ENCODE results near the gene MTF1.

DNA sequence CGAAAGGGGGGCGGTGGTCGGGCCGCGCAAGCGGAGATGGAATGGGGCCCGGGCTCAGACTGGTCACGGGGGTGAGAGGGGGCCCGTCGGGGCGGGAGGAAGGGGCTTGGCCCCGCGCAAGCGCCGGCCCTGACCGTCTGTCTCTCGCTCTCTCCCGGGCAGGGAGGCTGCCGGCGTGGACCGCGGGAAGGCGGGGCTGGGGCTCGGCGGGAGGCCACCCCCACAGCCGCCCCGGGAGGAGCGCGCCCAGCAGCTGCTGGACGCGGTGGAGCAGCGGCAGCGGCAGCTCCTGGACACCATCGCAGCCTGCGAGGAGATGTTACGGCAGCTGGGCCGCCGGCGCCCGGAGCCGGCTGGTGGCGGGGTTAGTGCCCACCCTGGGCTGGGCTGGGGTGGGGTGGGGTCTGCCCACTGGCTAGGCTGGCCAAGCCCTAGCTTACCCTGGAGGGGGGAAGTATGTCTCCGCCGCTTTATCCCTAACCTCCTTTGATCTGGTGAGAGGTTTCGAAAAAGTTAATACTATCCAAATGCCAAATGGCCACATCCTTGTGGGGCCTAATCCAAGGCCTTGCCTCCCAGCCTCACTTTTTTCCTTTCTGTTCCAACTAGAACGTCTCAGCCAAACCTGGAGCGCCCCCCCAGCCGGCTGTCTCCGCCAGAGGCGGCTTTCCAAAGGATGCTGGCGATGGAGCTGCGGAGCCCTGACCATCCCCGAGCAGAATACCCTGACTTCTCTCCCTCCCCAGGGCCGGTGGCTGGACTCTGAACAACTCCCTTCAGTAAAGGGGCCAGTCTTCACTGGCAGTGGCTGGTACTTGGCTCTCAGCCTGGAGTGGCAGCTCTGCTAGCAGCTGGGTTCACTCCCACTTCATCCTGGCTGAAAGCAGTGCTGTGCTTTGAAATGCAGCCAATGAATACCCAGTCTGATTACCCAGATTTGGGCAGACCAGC lies 50.7 kb downstream of the MTF1 start:
- TF ChIP-seq, protein P1, sequence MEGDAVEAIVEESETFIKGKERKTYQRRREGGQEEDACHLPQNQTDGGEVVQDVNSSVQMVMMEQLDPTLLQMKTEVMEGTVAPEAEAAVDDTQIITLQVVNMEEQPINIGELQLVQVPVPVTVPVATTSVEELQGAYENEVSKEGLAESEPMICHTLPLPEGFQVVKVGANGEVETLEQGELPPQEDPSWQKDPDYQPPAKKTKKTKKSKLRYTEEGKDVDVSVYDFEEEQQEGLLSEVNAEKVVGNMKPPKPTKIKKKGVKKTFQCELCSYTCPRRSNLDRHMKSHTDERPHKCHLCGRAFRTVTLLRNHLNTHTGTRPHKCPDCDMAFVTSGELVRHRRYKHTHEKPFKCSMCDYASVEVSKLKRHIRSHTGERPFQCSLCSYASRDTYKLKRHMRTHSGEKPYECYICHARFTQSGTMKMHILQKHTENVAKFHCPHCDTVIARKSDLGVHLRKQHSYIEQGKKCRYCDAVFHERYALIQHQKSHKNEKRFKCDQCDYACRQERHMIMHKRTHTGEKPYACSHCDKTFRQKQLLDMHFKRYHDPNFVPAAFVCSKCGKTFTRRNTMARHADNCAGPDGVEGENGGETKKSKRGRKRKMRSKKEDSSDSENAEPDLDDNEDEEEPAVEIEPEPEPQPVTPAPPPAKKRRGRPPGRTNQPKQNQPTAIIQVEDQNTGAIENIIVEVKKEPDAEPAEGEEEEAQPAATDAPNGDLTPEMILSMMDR (IDR thresholded peaks at IDR 0.05), result no peak
- no peak for TF ChIP-seq POLR2AphosphoS5 (IDR thresholded peaks at IDR 0.05)

Measured in breast epithelium (tissue), 3 donors.